Skeletal muscle cell (primary cell): ENCODE measurements around the gene ARRB1.
"Not testable (repeated sequence)": the region's sequence is repeated elsewhere in the genome, so short reads cannot be mapped to it uniquely, and the experiment has no call there.

Experiments
- DNase-seq: peaks from one replicate; pipeline ENCODE4 v3.0.0-alpha.2; 2010; ENCODE audit warnings: low read depth
- H3K4me3 ChIP-seq: 2 replicates; pipeline ENCODE4 v1.5.1; 2011; ENCODE audit warnings: low read depth, mild to moderate bottlenecking, control low read depth, low read length, moderate library complexity

Gene ARRB1

GRCh38 chr11:75374646-75375045, 23.2 kb upstream of the ARRB1 start:
- DNase-seq: no peak
- H3K4me3 ChIP-seq: no peak overlapping the region

DNA sequence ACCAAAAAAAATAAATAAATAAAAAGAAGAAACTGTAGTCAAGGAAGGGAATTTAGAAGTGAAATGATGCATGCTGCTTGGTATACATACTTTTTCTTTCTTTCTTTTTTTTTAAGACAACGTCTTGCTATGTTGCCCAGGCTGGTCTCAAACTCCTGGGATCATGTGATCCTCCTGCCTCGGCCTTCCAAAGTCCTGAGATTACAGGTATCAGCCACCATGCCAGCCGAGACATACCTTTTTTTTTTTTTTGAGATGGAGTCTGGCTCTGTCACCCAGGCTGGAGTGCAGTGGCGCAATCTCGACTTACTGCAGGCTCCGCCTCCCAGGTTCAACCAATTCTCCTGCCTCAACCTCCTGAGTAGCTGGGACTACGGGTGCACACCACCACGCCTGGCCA, 21.7 kb upstream of the ARRB1 start:
- no peak for DNase-seq
- H3K4me3 ChIP-seq: no peak overlapping the region

GRCh38 chr11:75371949-75372876, 20.8 kb upstream of the ARRB1 start:
- DNase-seq: no peak
- no peak overlapping the region for H3K4me3 ChIP-seq

DNA sequence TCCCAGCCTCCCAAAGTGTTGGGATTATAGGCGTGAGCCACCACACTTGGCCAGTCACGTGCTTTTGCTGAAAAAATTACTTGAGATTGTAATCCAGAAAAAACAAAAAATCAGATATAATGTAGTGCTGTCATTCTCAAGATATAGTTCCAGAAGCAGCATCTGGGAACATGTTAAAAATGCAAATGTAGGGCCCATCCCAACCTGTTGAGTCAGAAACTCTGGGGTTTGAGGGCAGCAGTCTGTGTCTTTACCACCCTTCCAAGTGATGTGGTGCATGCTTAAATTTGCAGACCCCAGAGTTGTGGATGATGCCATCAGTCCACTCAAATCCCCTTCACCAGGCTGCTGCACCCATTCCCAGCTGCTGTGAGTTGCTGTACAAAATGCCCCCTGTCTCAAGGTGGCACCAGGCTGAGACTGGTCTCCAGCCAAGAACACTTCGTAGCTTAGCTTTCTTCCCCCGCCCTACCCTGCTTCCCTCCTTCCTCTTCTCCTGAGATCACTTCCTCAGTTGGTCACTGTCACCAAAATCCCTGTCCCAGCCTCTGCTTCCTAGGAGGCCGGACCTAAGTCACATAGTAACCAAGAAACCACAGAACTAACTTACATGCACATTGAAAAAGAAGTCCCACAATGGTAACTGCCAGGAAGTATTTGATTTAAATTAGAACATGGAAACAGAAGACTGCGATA, 18.2 kb upstream of the ARRB1 start:
- DNase-seq: no peak
- no peak overlapping the region for H3K4me3 ChIP-seq

DNA sequence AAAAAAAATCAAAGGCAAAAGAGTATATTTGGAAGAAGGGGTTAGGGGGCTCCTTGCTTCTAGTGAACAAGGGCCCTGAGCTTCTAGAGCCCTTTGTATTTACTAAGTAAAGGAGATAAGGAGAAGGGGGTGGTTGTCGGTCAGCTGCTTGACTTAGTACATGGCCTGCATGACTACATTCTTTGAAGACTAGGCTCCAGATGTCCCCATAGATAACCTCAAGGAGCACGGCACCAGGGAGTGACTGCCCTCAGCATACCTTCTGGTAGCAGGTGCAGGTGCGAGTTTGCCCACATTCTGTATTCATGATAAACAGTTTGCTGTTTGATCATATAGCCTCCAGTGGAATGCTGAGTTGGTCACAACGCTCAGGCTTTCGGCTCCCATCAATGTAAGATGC, 15.4 kb upstream of the ARRB1 start:
- DNase-seq: not testable (repeated sequence)

GRCh38 chr11:75365711-75366181, 14.3 kb upstream of the ARRB1 start:
- no peak overlapping the region for H3K4me3 ChIP-seq
- DNase-seq: no peak

More for the DNA sequence above, 15.4 kb upstream of the ARRB1 start:
- H3K4me3 ChIP-seq: not testable (repeated sequence)

DNA sequence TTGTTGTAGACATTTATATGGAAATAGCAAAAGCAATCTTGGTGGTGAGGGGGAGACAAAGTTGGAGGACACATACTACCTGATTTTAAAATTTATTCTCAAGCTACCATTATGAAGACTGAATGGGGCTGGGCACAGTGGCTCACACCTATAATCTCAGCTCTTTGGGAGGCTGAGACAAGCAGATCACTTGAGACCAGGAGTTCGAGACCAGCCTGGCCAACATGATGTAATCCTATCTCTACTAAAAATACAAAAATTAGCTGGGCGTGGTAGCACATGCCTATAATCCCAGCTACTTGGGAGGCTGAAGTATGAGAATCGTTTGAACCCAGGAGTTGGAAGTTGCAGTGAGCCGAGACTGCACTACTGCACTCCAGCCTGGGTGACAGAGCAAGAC, 10.8 kb upstream of the ARRB1 start:
- not testable (repeated sequence) for DNase-seq

GRCh38 chr11:75356613-75357012, 5.2 kb upstream of the ARRB1 start:
- H3K4me3 ChIP-seq: no peak overlapping the region
- DNase-seq: no peak

More for the DNA sequence above, 10.8 kb upstream of the ARRB1 start:
- not testable (repeated sequence) for H3K4me3 ChIP-seq

GRCh38 chr11:75355051-75355450, 3.6 kb upstream of the ARRB1 start:
- no peak overlapping the region for H3K4me3 ChIP-seq
- DNase-seq: no peak

DNA sequence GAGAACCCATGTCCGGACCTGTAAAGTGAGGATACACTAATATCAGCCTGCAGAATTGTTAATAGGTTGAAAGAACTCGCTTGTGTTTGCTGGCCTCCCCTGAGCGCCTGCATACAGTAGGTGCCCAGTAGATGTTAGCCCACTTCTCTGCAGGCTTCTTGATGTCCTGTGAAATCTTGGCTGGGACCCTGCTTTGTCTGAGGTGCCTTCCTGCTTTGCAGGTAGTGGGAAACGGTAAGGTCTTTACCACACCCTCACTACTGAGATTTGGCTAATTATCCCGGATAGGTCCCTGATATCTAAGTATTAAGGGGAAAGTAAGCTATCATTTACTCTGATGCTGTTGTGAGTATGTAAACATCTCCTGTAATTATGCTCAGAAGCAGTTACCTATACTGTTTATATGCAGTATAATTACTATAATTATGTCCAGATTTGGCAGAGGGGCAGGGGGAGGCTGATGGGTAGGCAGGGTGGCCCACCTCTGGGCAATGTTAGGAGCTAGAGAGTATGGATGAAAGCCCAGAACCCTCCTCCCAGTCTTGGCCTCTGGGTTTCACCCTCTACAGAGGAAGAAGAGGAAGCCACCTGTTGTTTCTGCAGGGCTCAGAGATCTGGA, 1.2 kb upstream of the ARRB1 start:
- DNase-seq: no peak
- peak overlapping the region; percentile 65 for H3K4me3 ChIP-seq

DNA sequence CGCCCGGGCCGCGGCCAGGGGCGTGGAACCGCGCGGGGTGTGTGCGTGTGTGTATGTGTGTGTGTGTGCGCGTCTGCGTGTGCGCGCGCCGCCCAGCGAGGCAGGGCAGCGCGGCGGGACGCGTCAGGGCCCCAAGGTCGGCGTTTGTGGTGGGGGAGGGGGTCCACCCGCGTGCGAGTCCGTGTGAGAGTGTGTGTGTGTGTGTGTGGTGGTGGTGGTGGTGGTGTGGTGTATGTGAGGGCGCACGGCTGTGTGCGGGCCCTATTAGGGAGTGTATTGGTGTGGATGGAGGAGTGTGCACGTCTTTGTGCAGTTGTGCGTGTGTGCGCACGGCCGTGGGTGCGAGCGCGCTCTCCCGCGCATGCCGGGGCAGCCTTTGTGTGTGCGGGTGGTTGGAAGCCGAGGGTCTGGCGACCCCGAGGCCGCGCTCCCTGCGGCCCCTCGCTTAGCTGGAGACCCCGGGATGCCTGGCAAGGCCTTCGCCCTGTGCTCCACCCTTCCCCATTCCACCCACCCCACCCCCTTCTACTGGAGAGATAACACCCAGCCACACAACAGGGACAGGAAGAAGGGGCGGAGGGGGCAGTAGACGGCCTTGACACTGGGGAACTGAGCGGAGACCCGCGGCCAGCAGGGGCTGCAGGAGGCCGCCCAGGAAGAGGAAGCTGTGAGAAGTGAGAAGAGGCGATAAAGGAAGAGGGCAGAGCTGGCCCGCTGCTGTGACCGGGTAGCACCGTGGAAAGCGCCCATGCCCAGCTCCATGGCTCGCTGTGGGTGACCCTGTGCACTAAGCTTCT, 528 bp upstream of the ARRB1 start:
- H3K4me3 ChIP-seq: peak overlapping the region; percentile 65
- DNase-seq: no peak

DNA sequence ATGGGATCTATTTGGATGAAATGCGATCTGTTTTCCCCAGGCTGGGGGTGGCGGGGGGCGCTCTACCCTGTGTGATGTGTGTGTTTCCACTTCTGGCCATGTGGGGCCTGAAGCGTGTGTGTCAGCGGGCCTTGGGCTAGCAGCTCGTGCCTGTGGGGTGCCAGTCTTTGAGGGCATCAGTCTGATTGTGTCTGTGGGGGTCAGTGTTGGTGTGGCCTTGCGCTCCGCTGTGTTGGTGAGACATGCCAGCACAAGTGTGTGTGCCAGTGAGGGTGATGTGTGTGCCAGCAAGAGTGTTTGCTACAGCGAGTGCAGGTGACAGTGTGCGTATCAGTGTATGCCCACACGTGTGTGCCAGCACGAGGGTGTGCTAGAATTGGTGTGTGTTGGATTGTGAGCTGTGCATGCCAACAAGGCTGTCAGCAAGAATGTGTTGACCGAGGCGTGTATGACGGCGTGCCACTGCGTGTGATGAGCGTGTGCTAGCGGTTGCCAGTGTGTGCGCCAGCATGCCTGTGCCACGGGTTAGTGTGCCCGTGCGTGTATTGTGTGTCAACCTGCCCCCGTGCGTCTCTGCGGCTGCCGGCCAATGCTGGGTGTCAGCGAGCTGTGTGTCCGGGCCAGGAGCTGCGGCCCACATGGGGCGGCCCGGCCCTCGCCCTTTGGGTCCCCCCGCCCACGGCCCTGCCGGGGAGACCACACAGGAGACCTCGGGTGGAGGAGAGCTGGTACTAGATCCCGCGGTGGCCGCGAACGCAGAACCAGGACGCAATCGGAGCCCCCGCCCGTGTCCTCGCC, 519 bp downstream of the ARRB1 start:
- H3K4me3 ChIP-seq: peak overlapping the region; percentile 65
- DNase-seq: no peak

GRCh38 chr11:75350122-75350742, 1.2 kb downstream of the ARRB1 start:
- DNase-seq: no peak
- H3K4me3 ChIP-seq: no peak overlapping the region

DNA sequence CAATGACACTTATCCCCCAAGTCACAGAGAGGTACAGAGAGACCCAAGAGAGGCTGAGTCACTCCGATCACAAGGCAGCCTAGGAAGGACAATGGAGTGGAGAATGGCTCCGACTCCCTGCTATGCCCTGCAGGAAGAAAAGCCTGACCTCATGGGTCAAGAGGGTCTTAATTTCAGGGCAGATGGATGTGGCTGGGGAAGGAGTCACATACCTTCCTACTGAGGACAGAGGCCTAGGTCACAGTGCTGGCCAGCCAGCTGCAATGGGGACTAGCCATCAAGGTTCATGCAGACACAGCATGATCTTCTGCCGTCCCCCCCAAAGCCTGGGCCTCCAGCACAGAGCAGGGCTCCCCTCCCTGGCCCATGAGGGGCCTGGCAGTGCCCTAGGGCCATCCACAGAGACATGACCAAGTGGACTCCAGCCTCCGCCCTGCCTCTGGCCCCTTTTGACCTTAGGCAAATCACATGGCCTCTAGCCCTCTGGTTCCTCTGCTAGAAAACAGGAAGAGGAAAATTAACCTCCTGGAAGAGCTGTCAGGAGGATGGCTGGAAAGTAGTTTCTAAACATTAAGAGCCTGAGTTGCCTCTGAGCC, 1.8 kb downstream of the ARRB1 start:
- DNase-seq: no peak
- H3K4me3 ChIP-seq: no peak overlapping the region

GRCh38 chr11:75347781-75348566, 3.5 kb downstream of the ARRB1 start:
- peak; percentile 76 for DNase-seq
- H3K4me3 ChIP-seq: no peak overlapping the region

DNA sequence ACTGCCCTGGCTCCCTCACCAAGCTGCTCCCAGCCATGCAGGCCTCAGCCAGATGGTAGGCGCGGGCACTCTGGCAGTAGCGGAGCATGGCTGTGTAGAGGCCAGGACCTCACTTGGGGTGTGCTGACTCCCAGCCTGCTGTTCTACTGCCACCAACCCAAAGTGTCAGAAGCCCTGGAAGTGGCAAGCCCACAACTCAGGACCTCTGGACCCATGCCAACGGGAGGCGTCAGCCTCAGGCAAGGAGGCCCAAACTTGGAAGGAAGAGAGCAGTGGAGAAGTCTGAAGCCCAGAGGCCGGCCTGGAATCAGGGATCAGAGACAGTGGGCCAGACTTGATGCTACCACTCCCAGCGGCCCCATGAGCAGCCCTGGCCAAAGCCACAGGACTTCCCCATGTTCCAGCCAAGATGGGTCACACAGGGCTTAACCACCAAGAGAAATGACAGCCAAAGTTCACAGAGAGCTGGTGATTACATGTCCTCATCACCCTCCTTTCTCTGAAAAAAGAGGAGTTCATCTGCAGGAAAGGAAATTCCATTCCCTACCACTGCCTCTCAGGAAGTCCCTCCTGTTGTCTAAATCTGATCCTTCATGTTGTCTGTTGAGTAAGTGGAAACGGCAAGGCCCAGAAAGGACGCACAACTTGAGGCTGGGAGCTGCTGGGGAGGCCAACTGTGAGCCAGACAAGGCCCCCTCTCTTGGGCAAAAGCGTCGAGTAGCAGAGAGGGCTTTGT, 4.4 kb downstream of the ARRB1 start:
- DNase-seq: no peak
- H3K4me3 ChIP-seq: no peak overlapping the region
